Prostate gland (tissue), 2 donors: ENCODE data around the gene STK4. TPM values are rescaled to one million over a fixed set of nuclear protein-coding genes. Genes with fewer than 3 reads are reported as not detected.

Experiments used
- DNase-seq: peaks from one replicate; pipeline ENCODE4 v3.0.0-alpha.2; 2019; ENCODE audit warnings: low spot score
- H3K27ac ChIP-seq, 2 donors: fragments of 200-600 bp; sonication (generic); 2 replicates each; pipeline ENCODE4 v1.5.1; 2017 to 2019
- H3K27me3 ChIP-seq: fragments of 200-600 bp; sonication (generic); replicated peaks from 2 replicates; pipeline ENCODE4 v1.5.1; 2019; ENCODE audit not compliant: insufficient read depth
- H3K36me3 ChIP-seq, 2 donors: fragments of 200-600 bp; sonication (generic); 1 replicate in 1 of 2; 2 replicates in 1 of 2; pipeline versions ENCODE4 v1.5.1 to v1.8.1; 2017 to 2019
- H3K4me1 ChIP-seq: fragments of 200-600 bp; sonication (generic); replicated peaks from 2 replicates; pipeline ENCODE4 v1.5.1; 2019
- H3K4me3 ChIP-seq, 2 donors: fragments of 200-600 bp; sonication (generic); 2 replicates each; pipeline ENCODE4 v1.5.1; 2017 to 2019
- H3K9me3 ChIP-seq: fragments of 200-600 bp; sonication (generic); 2 replicates; pipeline ENCODE4 v1.5.1; 2017
- POLR2A ChIP-seq: fragments of 450-650 bp; IDR thresholded peaks from one replicate; pipeline ENCODE4 v1.6.1; 2016; ENCODE audit warnings: antibody characterized with exemption, mild to moderate bottlenecking
- POLR2AphosphoS5 ChIP-seq: sonication (generic); formaldehyde crosslinking; IDR thresholded peaks from one replicate; pipeline ENCODE4 v1.6.1; 2017; ENCODE audit warnings: antibody characterized with exemption
- WGBS: methylation state at CpG from one replicate; pipeline ENCODE4 v1.1.5; 2018; 5-methylcytosine and 5-hydroxymethylcytosine counted together
- intact Hi-C: fragments of 100-400 bp; cut with DNase I; formaldehyde crosslinking; loops from one replicate; pipeline ENCODE4 v1.14.2; 2022
- total RNA-seq, 2 donors: library from RNA; depleted of rRNA; stranded (reverse); fragments of >200 nt; gene quantifications; one replicate each; pipeline ENCODE4 v1.1.0, GENCODE V29; 2016
- TF ChIP-seq, protein P1 (sequence below), 4 experiments: fragments of 200-600 bp in 2 of 4; fragments of 450-650 bp in 2 of 4; sonication (generic) in 2 of 4; IDR thresholded peaks; 1 replicate in 3 of 4; 2 replicates in 1 of 4; pipeline ENCODE4 v1.5.1; 2016 to 2019; ENCODE audit warnings: antibody characterized with exemption in 4 of 4, mild to moderate bottlenecking in 2 of 4, moderate library complexity in 2 of 4

STK4 gene
- total RNA-seq, 2 donors from 2014 or later = 14.4 to 35.1 TPM

DNA sequence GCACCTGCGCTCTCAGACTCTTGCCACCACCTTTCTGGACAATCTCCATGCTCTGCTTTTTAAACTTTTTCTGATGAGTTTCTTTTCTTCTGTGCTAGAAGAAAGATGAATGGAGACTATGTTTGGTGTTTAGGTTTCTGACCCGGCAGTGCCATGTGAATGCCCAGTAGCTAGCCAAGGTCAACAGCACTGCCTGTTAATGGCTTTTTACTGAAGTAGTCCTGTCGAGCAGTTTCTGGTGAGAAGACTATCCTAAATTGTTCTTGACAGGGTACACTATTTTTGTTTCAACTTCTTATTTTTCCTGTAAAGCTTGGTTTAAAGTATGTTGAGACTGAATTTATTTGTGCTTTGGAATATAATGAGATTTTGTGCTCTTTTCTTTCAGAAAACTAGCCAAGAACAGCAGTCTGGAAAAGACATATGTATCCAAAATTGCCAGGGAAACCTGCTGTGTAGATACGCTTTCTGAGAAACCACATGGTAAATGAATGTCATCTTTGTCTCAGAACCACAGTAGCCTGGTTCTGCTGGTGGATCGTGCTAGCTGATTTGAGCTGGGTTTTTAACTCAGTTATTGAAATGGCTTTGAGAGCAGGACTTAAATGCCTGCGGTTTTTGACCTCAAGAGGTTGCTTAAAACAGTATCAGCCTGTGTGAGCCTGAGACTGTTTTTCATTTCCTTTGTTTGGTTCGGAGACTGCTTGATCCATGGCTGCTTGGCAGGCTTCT is 86.6 kb downstream of the STK4 start:
- no peak overlapping the region for H3K4me3 ChIP-seq
- WGBS = 74% methylated on average over 7 of the region's 7 CpGs
- H3K36me3 ChIP-seq = no peaks in the 10 kb centered on the region
- no peaks in the 10 kb centered on the region for H3K9me3 ChIP-seq
- intact Hi-C loops = no loop called here
- no peak overlapping the region for H3K27ac ChIP-seq
- DNase-seq = no peak
- H3K27me3 ChIP-seq = no peaks in the 10 kb centered on the region
- TF ChIP-seq POLR2AphosphoS5 = peak; percentile 10
- TF ChIP-seq, protein P1, sequence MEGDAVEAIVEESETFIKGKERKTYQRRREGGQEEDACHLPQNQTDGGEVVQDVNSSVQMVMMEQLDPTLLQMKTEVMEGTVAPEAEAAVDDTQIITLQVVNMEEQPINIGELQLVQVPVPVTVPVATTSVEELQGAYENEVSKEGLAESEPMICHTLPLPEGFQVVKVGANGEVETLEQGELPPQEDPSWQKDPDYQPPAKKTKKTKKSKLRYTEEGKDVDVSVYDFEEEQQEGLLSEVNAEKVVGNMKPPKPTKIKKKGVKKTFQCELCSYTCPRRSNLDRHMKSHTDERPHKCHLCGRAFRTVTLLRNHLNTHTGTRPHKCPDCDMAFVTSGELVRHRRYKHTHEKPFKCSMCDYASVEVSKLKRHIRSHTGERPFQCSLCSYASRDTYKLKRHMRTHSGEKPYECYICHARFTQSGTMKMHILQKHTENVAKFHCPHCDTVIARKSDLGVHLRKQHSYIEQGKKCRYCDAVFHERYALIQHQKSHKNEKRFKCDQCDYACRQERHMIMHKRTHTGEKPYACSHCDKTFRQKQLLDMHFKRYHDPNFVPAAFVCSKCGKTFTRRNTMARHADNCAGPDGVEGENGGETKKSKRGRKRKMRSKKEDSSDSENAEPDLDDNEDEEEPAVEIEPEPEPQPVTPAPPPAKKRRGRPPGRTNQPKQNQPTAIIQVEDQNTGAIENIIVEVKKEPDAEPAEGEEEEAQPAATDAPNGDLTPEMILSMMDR (IDR thresholded peaks at IDR 0.05) = no peak
- no peaks in the 10 kb centered on the region for H3K4me1 ChIP-seq

DNA sequence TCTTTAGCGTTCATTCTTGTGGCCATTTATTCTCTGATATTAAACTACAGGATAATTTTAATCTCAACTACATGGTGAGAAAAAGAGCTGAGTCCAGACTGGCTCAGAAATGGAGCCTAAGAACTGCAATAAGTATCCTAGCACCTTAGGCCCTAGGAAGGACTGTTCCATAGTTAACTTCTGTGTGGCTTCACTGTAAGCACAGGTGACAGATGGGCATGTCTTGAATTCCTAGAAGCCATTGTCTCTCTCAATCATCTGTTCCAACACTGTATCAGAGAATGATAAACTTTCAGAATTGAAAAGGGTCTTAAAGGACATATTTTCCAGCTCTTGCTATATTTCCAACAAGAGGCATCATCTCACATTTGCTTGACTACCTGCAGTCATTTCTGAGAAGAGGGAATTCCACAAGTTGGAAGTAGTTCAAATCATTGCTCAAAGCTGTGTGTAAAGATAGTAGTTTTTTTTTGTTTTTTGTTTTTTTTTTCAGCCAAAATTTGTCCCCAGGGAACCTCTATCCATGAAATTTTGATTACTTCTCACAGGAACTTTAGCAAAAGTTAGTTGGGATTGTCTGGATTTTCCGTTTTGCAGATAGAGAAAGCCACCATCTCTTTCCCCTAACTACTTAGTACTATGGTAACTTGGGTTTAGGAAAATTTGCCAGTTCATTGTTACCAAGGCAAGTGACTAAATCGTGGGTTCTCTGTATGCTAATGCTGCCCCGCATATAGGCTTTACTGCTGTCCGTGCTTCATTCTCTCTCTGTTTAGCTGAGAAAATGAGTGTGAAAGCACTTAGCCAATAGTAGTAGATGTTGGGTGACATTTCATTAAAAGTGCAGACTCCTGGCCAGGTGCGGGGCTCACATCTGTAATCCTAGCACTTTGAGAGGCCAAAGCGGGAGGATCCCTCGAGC is 87.4 kb downstream of the STK4 start:
- no peaks in the 10 kb centered on the region for H3K36me3 ChIP-seq

DNA sequence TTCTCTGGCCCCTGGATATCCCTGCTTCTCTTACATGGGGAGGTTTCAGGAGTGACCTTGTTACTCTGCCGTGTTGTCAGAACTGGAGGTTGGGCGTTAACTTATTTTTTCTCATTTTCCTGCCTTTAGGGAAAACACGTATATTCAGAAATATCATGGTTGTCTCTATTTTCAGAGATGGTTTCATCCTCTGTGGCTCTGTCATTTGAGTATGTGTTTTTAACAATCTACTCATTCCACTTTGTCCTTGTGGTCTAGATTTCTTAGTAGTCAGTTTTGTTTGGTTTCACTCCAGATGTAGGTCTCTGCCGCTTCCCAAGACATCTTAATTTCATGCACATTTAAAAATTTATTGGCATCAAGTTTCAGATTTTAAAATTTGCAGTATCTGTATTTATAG is 88.7 kb downstream of the STK4 start:
- DNase-seq = no peak
- H3K4me1 ChIP-seq = no peaks in the 10 kb centered on the region
- H3K36me3 ChIP-seq = no peaks in the 10 kb centered on the region
- no peaks in the 10 kb centered on the region for H3K9me3 ChIP-seq
- intact Hi-C loops = no loop called here
- no peaks in the 10 kb centered on the region for H3K27me3 ChIP-seq
- H3K27ac ChIP-seq = no peak overlapping the region
- H3K4me3 ChIP-seq = no peak overlapping the region
- TF ChIP-seq, protein P1 (IDR thresholded peaks at IDR 0.05) = no peak
- no peak for TF ChIP-seq POLR2A
- TF ChIP-seq POLR2AphosphoS5 = no peak
- 92% methylated on average over 4 of the region's 4 CpGs for WGBS

More for the DNA sequence above, 87.4 kb downstream of the STK4 start:
- no peaks in the 10 kb centered on the region for H3K27me3 ChIP-seq
- intact Hi-C loops = no loop called here
- TF ChIP-seq POLR2A = no peak
- TF ChIP-seq, protein P1 (IDR thresholded peaks at IDR 0.05) = no peak
- TF ChIP-seq POLR2AphosphoS5 = no peak
- WGBS = 93% methylated on average over 8 of the region's 8 CpGs
- no peaks in the 10 kb centered on the region for H3K9me3 ChIP-seq
- no peak overlapping the region for H3K4me3 ChIP-seq
- no peak for DNase-seq
- H3K4me1 ChIP-seq = no peaks in the 10 kb centered on the region
- no peak overlapping the region for H3K27ac ChIP-seq

DNA sequence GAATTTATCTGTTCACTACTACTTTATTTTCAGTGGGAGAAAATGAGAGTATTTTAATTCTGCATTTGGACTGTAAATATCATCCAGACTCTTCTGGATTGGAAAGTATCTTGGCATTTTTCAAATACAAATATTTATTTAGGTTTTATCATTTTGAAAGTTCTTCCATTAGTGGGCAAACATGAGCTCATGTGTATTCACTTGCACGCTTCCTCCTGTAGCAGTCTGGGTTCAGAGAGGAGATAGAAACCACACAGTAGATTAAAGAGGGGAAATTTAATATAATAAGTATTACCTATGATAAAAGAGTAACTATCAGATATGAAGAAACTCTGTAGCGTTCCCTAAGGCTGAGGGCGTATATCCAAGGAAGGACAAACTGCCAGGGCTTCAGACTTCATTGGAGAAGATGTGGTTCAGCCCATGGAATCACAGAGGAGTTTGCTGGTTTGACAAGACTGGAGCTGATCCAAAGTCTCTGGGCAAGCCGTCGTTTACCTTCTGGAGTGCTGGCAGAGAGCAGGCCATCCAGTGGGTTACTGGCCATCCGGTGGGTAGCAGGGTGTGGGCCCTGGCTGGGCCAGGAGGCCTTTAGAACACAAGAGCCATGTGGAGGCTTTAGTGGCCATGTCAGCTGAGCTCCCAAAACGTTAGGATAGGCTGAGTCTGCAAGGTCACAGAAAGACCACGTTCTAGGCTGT is 90.3 kb downstream of the STK4 start:
- no peaks in the 10 kb centered on the region for H3K27me3 ChIP-seq
- no peaks in the 10 kb centered on the region for H3K4me1 ChIP-seq
- H3K27ac ChIP-seq = peak overlapping the region; percentile 56 to 70
- DNase-seq = peak; percentile 18
- intact Hi-C loops = no loop called here
- TF ChIP-seq, protein P1 (IDR thresholded peaks at IDR 0.05) = no peak
- TF ChIP-seq POLR2AphosphoS5 = peak; percentile 61
- no peak for TF ChIP-seq POLR2A
- no peaks in the 10 kb centered on the region for H3K36me3 ChIP-seq
- 66% methylated on average over 8 of the region's 8 CpGs for WGBS
- H3K4me3 ChIP-seq = no peak overlapping the region
- H3K9me3 ChIP-seq = no peaks in the 10 kb centered on the region
